Left ventricle myocardium superior (tissue), 1 donor: ENCODE measurements around the gene B4GALNT1. TPM values are rescaled to one million over a fixed set of nuclear protein-coding genes. Genes with fewer than 3 reads are reported as not detected.

Source experiments
- ATAC-seq: fragments of 200-7000 bp; cut with Tn5 transposase; one replicate; pipeline ENCODE4 v1.9.1; 2020; ENCODE audit warnings: mild to moderate bottlenecking, moderate library complexity
- DNase-seq: peaks from one replicate; pipeline ENCODE4 v3.0.0-alpha.2; 2020
- intact Hi-C: fragments of 100-400 bp; cut with micrococcal nuclease; formaldehyde crosslinking; loops from one replicate; pipeline ENCODE4 v1.11.0; 2022
- total RNA-seq: library from RNA; stranded (reverse); fragmentation: NEBNext Ultra II Directional; extraction: Animal tissue kit (Norgen Biotek cat#: 25700); gene quantifications from one replicate; pipeline ENCODE4 v1.2.1, GENCODE V29; 2021
- donor health status: DM: no; HTN: yes; CAD: no; lungs with severe emphysema.

B4GALNT1 gene
- total RNA-seq, 1 donor from 2014 or later: 5.1 TPM

DNA sequence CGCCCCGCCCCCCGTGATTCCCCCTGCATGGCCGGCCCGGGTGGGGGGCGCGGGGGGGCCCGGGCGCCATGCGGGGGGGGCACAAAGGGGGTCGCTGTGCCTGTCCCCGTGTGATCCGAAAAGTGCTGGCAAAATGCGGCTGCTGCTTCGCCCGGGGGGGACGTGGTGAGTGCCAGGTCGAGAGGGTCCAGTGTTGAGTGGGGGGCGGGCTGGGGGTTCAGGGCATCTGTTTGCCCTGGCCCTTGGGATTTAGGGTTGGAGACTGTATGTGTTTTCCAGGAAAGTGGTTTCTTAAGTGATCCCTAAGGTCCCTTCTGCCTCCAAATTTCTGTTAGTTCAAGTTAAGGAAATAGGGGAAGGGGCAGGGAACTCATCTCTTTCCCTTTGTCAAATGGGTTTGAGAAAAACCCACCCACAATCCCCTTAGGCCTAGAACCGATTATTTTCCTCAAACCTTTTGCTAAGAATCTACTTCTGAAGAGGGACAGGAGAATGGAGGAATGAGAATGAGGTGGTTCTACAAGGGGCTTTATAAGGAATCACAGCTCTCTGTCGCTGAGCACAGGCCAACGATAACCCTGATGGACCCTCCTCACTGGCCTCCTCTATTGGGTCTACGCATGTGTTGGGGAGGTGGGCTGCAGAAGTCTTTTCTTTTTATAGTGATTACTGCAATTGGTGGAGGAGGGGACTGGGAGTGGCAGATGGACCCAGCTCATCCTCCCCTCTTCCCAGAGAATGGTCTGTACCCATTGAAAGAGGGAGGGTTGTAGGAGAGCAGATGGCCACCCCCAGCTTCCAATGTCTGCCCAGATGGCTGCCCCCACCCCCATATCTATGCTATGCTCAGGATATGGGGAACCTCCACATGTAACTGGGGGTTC, 20.9 kb downstream of the B4GALNT1 start:
- DNase-seq: no peak
- no peak for ATAC-seq
- intact Hi-C loops: no loop called here

DNA sequence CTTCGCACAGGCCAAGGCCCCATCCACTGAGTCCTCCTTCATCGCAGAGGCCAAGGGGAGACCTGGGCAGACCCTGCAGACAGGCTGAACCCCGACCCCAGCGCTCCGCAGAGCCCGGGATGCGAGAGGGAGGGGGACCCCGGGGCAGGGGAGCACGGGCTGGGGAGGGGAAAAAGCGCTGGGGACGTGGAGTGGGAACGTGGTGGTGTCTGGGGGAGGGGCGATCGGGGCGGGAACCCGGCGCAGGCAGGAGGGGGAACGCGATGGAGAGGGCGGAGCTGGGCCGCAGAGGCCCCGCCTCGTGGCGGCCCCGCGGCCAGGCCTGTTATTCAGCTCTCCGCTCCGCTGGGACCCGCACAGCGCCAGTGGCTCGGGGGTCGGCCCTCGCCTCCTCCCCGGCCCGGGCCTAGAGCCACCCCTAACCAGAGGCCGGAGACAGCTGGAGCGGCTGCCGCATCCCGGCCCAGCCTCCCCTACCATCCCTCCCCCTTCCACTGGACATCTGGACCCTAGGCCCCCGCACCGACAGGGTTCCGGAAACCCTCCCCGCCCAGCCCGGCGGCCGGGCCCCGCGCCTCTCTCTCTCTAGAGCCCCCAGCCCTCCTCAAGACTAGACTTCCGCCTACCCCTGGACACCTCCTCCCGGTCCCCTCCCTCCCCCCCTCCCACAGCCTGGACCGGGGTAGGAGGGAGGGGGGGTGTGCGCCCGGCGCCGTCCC, 21.7 kb downstream of the B4GALNT1 start, which contains the start of gene ARHGEF25:
ARHGEF25 (plus strand) TSS at position 328 of the 719 bp plus-strand sequence. CDS start 460 bp downstream, outside the sequence.
- ATAC-seq (peak; percentile 91), DNase-seq (peak; percentile 91)
- intact Hi-C loops: no loop called here

DNA sequence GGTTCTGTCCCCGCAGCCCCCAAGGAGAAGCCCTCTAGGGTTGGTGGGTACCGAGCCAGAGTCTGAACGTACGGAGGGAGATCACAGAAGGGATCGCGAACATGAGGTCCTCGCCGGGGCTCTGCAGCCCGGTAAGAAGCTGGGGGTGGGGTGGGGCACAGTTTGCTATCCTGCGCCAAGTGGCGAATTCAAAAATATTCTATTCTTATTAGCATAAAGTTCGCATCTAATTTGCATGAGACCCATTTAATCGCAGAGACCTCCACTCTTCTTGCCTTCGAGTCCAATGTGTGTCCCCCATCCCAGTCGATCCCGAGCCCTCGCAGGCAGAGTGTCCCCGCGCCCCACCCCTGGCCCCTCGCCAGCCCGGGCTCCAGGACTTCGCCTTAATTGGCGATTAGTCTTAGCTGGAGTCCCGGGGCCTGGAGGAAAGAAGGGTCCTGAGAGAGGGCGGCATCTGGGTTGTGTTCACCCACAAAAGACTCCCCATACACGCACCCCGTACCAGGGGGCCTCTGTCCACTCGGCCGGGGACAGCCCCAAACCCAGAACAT, 22.4 kb downstream of the B4GALNT1 start:
- DNase-seq (peak; percentile 81), ATAC-seq (peak; percentile 60)
- intact Hi-C loops: no loop called here

GRCh38 chr12:57609781-57610553, 23.0 kb downstream of the B4GALNT1 start:
- DNase-seq (peak; percentile 62), ATAC-seq (peak; percentile 20)
- intact Hi-C loops: no loop called here

- DNase-seq (no peak), ATAC-seq (no peak)
These were observed 23.8 kb downstream of the B4GALNT1 start for GRCh38 chr12:57609101-57609780.

DNA sequence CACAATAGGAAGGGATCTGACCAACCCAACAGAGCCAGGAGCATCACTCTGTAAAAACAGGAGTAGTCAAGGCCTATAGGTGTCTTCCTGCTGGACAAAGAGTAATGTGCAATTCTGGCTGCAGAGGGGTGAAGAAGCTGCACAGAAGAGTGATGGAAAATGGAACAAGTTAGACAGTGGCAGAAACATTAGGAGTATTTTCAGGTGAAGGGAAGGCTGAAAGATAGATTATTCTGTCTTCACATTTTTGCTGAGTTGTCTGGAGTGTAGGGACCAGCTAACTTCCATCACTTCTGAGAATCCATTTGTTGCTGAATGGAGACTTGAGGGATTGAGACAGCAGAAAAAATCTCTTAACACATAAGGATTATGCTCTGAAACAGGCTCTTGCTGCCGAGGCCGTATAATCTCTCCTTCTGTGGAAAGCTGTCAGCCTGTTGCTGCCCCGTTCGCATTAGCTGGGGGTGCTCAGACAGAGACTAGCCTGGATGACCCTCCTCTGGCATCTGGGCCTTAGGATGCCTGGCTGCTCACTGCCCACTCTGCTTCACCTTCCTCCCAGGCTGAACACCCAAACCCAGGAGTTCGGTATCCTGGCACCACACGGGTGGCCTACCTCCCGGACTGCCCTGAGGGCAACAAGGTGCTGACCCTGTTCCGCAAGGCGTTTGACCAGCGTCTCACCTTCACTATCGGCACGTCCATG, 24.9 kb downstream of the B4GALNT1 start:
- intact Hi-C loops: no loop called here
- DNase-seq (no peak), ATAC-seq (no peak)

More at GRCh38 chr12:57609101-57609780, 23.8 kb downstream of the B4GALNT1 start:
- intact Hi-C loops: no loop called here

- no peak for ATAC-seq
- intact Hi-C loops: no loop called here
- no peak for DNase-seq
These were observed 26.2 kb downstream of the B4GALNT1 start for GRCh38 chr12:57606821-57607220.

DNA sequence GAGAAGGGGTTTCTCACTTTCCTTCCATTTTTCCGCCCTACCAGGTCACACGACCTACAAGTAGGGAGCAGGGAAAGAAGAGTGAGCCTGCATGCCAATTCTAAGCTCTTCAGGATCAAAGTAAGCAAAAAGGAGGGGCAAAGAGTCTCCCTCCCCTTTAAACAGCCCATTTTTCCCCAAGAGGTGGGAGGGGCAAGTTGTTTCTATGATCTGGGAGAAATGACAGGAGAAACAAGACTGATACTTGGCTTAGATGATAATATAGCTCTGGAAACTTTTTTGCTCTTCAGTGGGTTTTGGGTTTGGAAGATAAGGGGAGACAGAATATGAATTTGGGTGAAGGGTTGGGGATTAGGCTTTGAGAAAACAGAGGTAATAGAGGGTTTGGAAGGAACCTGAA, 26.6 kb downstream of the B4GALNT1 start:
- DNase-seq (no peak), ATAC-seq (no peak)
- intact Hi-C loops: no loop called here

DNA sequence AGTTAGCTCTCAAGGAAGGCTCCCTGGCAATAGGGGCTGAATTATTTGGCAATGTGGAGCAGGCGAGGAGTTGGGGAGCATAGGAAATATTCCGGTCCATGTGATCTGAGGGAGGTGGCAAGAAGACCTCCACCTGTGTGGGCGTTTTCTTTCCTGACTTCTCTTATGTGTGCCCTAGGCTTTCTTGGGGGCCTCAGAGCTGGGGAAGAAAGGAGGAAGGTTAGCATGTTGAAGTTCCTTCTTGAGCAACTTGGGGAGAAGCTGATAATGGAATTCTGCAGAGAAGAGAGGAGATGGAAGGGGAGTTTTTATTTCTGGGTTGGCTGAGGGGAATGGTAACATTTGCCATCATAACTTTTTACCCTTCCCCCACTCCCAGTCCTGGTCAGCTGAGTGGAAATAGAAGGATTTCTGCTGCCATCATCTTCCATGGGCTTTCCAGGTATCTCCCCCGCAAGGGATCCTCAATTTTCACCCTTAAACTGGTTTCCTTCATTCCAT, 27.1 kb downstream of the B4GALNT1 start:
- ATAC-seq (no peak), DNase-seq (no peak)
- intact Hi-C loops: no loop called here

DNA sequence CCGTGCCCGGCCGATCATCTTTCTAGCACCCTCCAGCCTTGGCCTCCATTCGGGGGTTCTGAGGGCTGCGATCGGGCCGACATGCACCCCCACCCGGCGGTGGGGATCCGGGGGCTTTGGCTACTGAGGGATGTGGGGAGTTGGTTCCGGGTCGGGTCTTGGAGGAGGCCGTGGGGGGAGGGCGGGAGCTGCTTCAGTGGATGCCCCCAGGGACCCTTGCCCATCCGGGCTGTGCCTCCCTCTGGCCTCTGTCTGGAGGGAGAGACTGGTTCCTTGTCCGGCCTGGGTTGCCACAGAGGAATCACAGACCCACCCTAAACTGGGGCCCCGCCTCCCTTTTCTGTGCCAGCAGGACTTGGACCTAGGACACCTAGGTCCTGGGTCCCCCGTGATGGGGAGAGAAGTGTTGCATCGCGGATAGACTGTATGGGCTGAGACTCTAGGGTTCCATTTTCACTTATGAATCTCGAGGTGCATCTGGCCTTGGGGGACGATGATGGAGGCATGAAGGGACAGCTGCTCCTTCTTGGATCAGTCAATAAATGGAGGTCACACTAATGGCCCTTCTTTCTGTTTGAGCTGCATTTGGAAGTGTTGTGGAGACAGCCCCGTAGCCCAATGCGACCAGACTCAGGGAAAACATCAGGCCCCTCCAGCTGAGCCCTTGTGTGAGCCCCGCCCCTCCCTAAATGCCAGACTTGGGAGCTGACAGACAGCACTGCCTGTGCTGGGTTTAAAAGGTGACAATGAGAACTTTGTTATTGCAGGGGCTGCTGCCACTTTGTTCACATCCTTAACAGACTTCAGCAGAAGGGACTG, 27.8 kb downstream of the B4GALNT1 start:
- DNase-seq: peak; percentile 63
- peak; percentile 19 for ATAC-seq
- intact Hi-C loops: no loop called here

- intact Hi-C loops: no loop called here
- DNase-seq: peak; percentile 63
- ATAC-seq: peak; percentile 58
These were observed 28.5 kb downstream of the B4GALNT1 start, which contains the start of gene DTX3 for GRCh38 chr12:57604454-57604991. DTX3 (plus strand) TSS chr12:57604824; CDS start chr12:57606518, 1,694 bp downstream.

DNA sequence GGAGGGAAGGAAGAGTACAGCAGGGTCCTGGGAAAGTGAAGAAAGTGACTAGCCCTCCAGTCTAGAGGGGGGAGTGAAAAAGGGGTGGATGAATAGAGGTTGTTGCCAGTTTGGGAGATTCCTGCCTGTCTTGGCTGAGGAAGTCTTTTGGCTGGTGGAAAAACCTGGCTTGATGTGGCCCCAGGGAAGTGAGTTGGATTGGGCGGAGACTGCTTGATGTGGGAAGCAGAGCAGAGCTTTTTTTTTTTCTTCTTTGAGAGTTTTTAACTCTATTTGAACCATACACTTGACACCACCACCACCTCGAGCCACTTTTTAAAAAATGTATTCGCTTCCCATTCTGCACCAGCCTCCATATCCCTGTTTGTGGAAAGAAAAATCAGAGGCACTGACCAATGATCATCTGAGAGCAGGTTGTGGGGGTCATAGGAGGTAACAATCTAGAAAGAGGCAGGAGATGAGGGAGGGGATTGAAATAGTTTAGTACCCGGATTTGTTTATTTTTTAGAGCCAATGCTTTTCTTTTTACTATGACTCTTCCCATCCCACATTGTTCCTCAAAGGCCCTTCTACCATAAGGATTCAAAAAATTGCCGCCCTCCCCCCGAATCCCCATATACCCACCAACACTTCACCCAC, 29.1 kb downstream of the B4GALNT1 start:
- intact Hi-C loops: no loop called here
- no peak for DNase-seq
- peak; percentile 77 for ATAC-seq

- no peak for ATAC-seq
- intact Hi-C loops: no loop called here
- no peak for DNase-seq
These were observed 29.7 kb downstream of the B4GALNT1 start for GRCh38 chr12:57603324-57603723.

DNA sequence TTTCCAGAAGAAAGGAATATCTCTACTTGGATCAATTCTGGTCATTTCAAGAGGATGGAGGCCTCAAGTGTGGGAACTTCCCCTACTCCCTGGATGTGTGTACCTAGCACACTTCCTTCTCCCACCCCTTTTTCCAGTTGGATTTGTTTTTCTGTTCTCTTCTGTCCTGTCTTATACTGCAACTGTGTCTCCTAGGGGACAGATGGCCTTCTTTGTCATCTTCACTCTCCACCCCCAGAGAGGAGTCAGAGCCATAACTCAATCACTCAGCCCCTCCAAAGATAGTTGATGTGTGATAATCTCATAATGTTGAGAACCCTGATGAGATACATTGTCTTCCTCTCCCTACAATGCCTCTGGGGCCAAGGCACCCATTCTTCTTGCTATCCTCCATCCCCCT, 30.5 kb downstream of the B4GALNT1 start:
- ATAC-seq (no peak), DNase-seq (no peak)
- intact Hi-C loops: no loop called here

GRCh38 chr12:57600395-57600794, 32.6 kb downstream of the B4GALNT1 start:
- DNase-seq (no peak), ATAC-seq (no peak)
- intact Hi-C loops: no loop called here

DNA sequence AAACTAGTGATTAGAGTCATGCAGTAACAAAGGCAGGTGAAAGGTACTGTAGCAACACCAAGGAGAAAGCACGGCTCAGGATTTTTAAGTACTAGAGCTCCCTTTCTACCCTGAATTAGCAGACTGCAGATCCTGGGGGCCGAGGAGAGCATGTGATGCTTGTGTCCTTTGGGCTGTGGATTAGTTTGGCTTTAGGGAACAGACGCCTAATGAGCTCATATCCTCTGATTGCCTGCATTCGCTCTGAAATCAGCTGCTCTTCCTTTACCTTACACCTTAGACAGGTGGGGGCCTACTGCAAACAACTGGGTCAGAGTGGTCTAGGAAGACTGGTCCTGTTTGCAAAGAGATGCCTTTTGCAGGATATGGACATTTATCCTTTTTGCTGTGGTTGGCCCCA, 39.8 kb downstream of the B4GALNT1 start:
- ATAC-seq (no peak), DNase-seq (no peak)
- intact Hi-C loops: no loop called here
